Measurements from ENCODE around the gene ADGRG7. TPM values are rescaled to one million over a fixed set of nuclear protein-coding genes. Genes with fewer than 3 reads are reported as not detected.

ADGRG7 gene
- total and polyA plus RNA-seq, 4 donors: 2.1 to 65.5 (median 13.7) TPM

GRCh38 chr3:100577382-100578008 is 31.9 kb upstream of the ADGRG7 start (continued):
- no peak for TF ChIP-seq CTCF (IDR thresholded peaks at IDR 0.05; ENCODE audit: low read depth, low read length, missing input control)
- no peak for TF ChIP-seq NR2F2 (IDR thresholded peaks at IDR 0.05)

GRCh38 chr3:100578646-100579045 is 30.8 kb upstream of the ADGRG7 start:
- no peak for DNase-seq (ENCODE audit: low spot score)
- H3K27ac ChIP-seq (ENCODE audit: low read depth in 1 of 2, low read length in 2 of 2): no peak overlapping the region
- H3K4me1 ChIP-seq (ENCODE audit: control insufficient read depth in 4 of 4, insufficient read depth in 4 of 4, low read length in 3 of 4): peaks cover 2 to 12% (median 5%) of the 10 kb centered on the region in 4 donors
- no peak overlapping the region for H3K9ac ChIP-seq (ENCODE audit: low read depth in 1 of 2, low read length in 2 of 2)
- H3K4me3 ChIP-seq (ENCODE audit: low read depth in 1 of 3, low read length in 3 of 3): no peak overlapping the region
- no peaks in the 10 kb centered on the region for H3K9me3 ChIP-seq (ENCODE audit: control insufficient read depth in 4 of 4, low read length in 3 of 4)
- no peak for TF ChIP-seq TAF1 (conservative IDR thresholded peaks at IDR 0.05)
- H3K27me3 ChIP-seq (ENCODE audit: control insufficient read depth in 4 of 4, insufficient read depth in 4 of 4, low read length in 3 of 4): no peaks in the 10 kb centered on the region
- H3K36me3 ChIP-seq (ENCODE audit: control insufficient read depth in 4 of 4, insufficient read depth in 3 of 4, low read depth in 1 of 4, low read length in 3 of 4): peaks cover 0 to 3% (median 0%) of the 10 kb centered on the region in 4 donors

- DNase-seq (ENCODE audit: low spot score): no peak
- H3K9ac ChIP-seq (ENCODE audit: low read depth in 1 of 2, low read length in 2 of 2): no peak overlapping the region
- H3K36me3 ChIP-seq (ENCODE audit: control insufficient read depth in 4 of 4, insufficient read depth in 3 of 4, low read depth in 1 of 4, low read length in 3 of 4): peaks cover 0 to 3% (median 0%) of the 10 kb centered on the region in 4 donors
- no peak for TF ChIP-seq TAF1 (conservative IDR thresholded peaks at IDR 0.05)
- no peak for TF ChIP-seq NR2F2 (IDR thresholded peaks at IDR 0.05)
- TF ChIP-seq HNF4A (conservative IDR thresholded peaks at IDR 0.05): no peak
- TF ChIP-seq GABPA (IDR thresholded peaks at IDR 0.05 in 1 of 2, conservative IDR thresholded peaks at IDR 0.05 in 1 of 2): no peak
- TF ChIP-seq SP1 (IDR thresholded peaks at IDR 0.05): no peak
- no peak for TF ChIP-seq CTCF (IDR thresholded peaks at IDR 0.05; ENCODE audit: low read depth, low read length, missing input control)
- TF ChIP-seq FOXA2 (IDR thresholded peaks at IDR 0.05): no peak
- TF ChIP-seq EGR1 (IDR thresholded peaks at IDR 0.05; ENCODE audit: low read depth in 2 of 2): no peak
- no peak for TF ChIP-seq FOXA1 (IDR thresholded peaks at IDR 0.05)
- no peak for TF ChIP-seq YY1 (IDR thresholded peaks at IDR 0.05)
- no peak for TF ChIP-seq RXRA (IDR thresholded peaks at IDR 0.05)
- no peak for TF ChIP-seq HNF4G (IDR thresholded peaks at IDR 0.05)
- no peaks in the 10 kb centered on the region for H3K27me3 ChIP-seq (ENCODE audit: control insufficient read depth in 4 of 4, insufficient read depth in 4 of 4, low read length in 3 of 4)
- no peak overlapping the region for H3K27ac ChIP-seq (ENCODE audit: low read depth in 1 of 2, low read length in 2 of 2)
- peaks cover 2 to 12% (median 5%) of the 10 kb centered on the region in 4 donors for H3K4me1 ChIP-seq (ENCODE audit: control insufficient read depth in 4 of 4, insufficient read depth in 4 of 4, low read length in 3 of 4)
- no peaks in the 10 kb centered on the region for H3K9me3 ChIP-seq (ENCODE audit: control insufficient read depth in 4 of 4, low read length in 3 of 4)
- H3K4me3 ChIP-seq (ENCODE audit: low read depth in 1 of 3, low read length in 3 of 3): no peak overlapping the region
- WGBS: 68% methylated on average over 2 of the region's 2 CpGs
Measured at GRCh38 chr3:100580147-100580546, 29.3 kb upstream of the ADGRG7 start.

- H3K4me3 ChIP-seq (ENCODE audit: low read depth in 1 of 3, low read length in 3 of 3): no peak overlapping the region
- DNase-seq (ENCODE audit: low spot score): no peak
- peaks cover 0 to 3% (median 0%) of the 10 kb centered on the region in 4 donors for H3K36me3 ChIP-seq (ENCODE audit: control insufficient read depth in 4 of 4, insufficient read depth in 3 of 4, low read depth in 1 of 4, low read length in 3 of 4)
- no peaks in the 10 kb centered on the region for H3K9me3 ChIP-seq (ENCODE audit: control insufficient read depth in 4 of 4, low read length in 3 of 4)
- peaks cover 2 to 10% (median 5%) of the 10 kb centered on the region in 4 donors for H3K4me1 ChIP-seq (ENCODE audit: control insufficient read depth in 4 of 4, insufficient read depth in 4 of 4, low read length in 3 of 4)
- no peak overlapping the region for H3K9ac ChIP-seq (ENCODE audit: low read depth in 1 of 2, low read length in 2 of 2)
- H3K27me3 ChIP-seq (ENCODE audit: control insufficient read depth in 4 of 4, insufficient read depth in 4 of 4, low read length in 3 of 4): no peaks in the 10 kb centered on the region
- 83% methylated on average over 1 of the region's 1 CpG for WGBS
- no peak overlapping the region for H3K27ac ChIP-seq (ENCODE audit: low read depth in 1 of 2, low read length in 2 of 2)
- TF ChIP-seq ATF3 (IDR thresholded peaks at IDR 0.05) (no peak), REST (IDR thresholded peaks at IDR 0.05) (no peak), MAX (IDR thresholded peaks at IDR 0.05) (no peak), HNF4G (IDR thresholded peaks at IDR 0.05) (no peak), SP1 (IDR thresholded peaks at IDR 0.05) (no peak), ZBTB33 (IDR thresholded peaks at IDR 0.05) (no peak)
Measured at GRCh38 chr3:100581650-100582049, 27.8 kb upstream of the ADGRG7 start.

Data from liver (tissue), 9 donors.